Testis (tissue), 2 donors: ENCODE measurements around the gene APOBEC3F.

Experiments used
- CTCF ChIP-seq, 3 experiments: fragments of 450-650 bp in 2 of 3; fragments of 200-600 bp in 1 of 3; sonication (generic) in 1 of 3; IDR thresholded peaks; one replicate each; pipeline ENCODE4 v1.5.1; 2016 to 2019; ENCODE audit warnings: antibody characterized with exemption in 3 of 3, mild to moderate bottlenecking in 2 of 3, moderate library complexity in 1 of 3
- POLR2A ChIP-seq: fragments of 450-650 bp; IDR thresholded peaks from one replicate; pipeline ENCODE4 v1.6.1; 2017; ENCODE audit warnings: antibody characterized with exemption, mild to moderate bottlenecking, moderate library complexity

- TF ChIP-seq CTCF (IDR thresholded peaks at IDR 0.05) (no peak), POLR2A (no peak)
Measured at GRCh38 chr22:39041908-39042307, 1.2 kb downstream of the APOBEC3F start.
